Stimulated activated CD8-positive, alpha-beta memory T cell treated with anti-CD3 and anti-CD28 coated beads, Interleukin-12 subunit alpha, Interleukin-12 subunit beta, amount 100 ng/mL, for 24 hours (primary cell): Measurements from ENCODE around the gene BRSK2.
A peak's percentile ranks its signal among the peaks of the same experiment; 100 is the strongest.

ENCODE experiments used
- DNase-seq: peaks from one replicate; pipeline ENCODE4 v3.0.0-alpha.2; 2020; ENCODE audit errors: extremely low read depth

Gene BRSK2

DNA sequence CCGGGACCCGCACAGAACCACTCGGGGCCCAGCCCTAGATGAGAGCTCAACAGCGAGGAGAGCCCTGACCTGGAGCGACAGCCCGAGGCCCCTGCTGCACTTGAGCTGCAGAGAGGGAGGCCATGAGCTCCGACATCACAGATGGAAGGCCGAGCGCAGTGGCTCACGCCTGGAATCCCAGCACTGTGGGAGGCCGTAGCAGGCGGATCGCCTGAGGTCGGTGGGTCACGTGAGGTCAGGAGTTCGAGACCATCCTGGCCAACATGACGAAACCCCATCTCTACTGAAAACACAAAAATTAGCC is 13.8 kb upstream of the BRSK2 start:
- DNase-seq: no peak

DNA sequence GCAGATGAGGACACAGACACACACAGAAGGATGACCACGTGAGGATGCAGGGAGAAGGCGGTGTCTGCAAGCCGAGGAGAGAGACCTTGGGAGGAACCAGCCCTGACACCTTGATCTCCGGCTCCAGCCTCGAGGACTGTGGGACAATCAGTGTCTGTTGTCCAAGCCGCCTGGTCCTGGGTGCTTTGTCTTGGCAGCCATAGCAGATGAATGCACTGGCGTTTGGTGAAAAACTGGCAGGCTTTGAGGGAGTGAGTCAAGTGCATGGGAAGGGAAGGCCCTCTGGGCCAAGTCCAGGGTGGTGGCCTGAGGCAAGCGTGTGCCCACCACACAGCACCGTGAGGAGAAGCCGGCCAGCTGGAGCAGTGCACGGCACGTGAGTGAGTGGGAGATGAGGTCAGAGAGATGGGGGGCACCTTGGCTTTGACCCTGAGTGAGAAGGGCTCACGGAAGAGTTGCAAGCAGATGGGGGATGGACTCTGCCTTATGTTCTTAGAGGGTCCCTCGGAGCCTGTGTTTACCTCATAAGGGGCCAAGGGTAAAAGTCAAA is 12.4 kb upstream of the BRSK2 start:
- DNase-seq: no peak

DNA sequence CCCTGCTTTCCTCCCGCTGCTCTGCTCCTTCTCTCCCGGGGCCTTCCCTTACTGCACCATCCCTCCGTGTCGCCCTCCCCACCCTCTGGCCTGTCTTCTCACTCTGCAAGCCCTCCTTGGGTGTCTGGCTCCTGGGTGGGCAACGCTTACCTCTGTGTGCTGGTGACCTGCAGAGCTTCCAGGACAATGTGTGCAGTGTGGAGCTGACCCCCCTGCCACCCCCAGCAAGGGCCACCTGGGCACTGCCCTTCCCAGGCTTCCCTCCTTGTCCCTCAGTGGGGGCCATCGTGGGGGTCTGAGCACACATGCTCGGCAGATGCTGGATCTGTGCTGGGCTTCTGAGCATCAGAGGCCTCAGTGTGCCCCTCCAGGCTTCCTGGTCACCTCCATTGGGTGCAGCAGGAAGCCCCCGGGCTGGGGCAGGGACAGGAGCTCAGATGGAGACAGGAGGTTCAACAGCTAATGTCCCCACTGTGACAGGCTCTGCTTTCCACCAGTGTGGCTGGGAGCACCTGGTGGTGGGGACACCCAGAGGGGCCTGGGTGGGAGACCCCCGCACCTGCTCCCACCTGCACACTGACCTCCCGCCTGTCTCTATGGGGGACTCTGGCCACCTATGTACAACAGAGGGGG is 7.8 kb upstream of the BRSK2 start:
- no peak for DNase-seq

DNA sequence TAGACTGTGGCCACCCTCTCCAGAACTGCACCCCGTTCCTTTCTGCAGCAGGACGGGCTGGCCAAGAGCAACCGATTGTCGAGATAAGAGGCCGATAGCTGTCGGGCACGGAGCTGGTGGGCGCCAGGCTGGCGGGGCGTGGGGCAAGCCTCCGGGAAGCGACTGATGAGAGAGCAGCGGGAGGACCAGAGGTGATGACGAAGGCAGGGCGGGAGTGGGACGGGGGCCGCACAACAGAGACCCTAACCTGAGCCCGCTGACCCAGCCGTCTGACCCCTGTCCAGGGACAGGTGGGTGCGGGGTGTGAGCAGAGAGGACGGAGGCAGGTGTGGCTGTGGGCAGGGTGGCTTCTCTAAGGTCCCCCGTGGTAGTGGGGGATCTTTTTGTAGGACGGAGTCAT is 7.3 kb upstream of the BRSK2 start:
- no peak for DNase-seq

DNA sequence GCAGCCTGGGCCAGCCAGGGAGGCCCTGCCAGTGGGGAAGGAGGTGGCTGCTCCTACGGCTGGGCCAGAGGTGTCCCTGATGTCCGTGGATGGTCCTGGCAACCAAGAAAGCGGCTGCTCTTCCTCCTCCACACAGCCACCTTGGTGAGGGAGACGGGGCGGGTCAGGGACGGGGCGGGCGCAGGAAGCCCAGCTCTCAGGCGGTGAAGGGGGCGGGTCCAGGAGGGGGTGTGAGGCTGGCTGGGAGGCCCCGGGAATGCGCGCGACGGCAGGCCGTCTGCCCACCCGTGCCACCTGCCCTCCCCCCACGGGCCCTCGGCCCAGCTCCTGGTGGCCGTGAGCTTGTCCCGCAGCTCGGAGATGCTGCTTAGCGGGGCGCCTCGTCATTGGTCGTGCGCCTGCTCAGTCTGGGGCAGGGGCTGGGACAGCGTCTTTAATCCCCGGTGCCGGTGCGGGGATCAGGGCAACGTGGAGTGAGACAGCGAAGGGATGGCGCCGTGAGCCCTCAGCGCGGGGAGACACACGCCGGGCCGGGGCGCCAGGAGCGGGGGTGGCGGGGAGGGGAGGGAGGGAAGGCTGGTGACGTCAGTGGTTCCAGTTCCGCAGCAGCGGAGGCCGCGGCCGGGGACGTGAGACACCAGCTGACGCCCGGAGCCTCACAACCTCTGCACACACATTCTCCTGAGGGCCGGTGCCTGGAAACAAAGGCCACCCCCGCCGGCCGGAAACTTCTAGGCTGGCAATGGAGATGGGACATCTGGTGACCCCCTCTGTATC is 6.7 kb upstream of the BRSK2 start:
- DNase-seq: peak; percentile 53

DNA sequence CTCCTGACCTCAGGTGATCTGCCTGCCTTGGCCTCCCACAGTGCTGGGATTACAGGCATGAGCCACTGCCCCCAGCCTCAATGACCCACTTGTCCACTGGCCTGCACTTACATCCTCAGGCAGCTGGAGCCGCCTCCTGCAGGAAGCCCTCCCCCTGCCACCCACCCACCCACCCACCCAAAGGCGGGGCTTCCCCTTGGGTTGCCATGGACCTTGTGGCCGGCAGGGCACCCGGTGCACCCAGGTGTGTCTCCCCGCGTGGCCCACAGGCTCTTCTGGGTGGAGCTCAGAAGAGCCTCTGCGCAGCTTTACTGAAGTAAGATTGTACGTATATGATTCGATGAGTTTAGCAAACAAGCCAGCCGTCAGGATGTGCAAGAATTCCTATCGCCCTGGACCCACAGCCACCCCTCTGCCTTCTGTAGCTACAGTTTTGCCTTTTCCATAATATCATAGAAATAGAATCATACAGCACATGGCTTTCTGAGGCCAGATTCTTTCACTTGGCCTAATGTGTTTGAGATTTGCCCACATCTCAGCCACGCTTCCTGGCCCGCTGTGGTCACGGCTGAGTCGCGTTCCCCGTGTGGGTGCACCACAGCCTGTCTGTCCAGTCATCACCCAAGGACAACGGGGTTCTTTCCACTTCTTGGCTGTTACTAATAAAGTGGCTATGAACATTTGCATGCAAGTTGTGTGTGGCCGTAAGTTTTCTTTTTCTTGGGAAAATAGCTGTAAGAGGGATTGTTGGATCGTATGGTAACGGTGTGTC is 5.3 kb upstream of the BRSK2 start:
- DNase-seq: no peak

DNA sequence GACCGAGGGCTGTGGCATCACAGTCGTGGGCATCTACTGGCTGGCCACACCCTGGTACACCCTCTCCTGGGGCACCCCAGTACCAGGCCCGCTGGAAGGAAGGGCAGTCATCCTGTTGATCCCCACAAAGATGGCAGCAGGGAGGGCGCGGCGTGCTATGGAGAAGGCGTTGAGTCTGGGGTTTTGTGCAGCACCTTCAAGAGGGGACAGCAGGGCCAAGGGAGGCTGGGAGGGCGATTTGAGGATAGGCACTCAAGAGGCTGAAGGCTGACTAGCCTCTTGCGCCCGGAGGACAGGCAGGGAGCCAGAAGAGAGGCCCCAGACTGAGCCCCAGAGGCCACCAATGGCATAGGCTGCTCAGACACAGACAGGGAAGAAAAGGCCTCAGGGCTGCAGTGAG is 2.2 kb upstream of the BRSK2 start:
- DNase-seq: no peak

DNA sequence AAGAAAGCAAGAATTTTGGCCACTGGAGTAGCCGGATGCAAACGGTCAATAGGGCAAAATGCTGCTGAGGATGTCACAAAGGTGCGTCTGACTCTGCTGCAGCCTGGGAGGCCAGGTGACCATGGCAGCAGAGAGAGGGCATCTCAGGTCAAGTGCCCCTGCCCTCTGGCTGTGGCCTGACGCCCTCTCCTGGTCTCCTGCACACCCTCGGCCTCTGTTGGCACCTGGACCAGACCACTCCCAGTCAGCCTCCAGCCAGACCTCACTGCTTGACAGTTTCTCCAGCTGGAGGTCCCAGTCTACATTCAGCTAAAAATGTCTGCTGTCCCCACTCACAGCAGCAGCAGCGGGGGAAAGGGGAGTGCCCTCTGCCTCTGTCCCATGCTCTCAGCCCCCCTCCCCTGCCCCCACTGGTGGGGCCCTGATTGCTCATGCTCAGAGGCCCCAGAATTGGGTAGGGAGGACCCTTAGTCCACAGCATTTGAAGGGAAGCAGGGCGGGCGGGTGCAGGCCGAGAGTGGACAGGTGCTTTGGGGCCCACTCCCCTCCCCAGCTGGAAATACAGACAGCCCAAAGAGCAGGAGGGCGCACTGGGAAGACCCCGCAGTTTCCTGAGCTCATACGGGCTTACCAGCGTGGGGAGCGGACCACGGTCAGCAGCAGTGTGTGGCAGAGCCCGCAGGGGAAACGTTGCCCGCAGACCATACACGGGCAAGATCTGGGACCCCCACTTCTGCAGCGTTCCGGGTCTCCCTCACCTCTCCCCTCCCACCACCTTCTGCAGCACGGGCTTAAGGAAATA is 1.6 kb upstream of the BRSK2 start:
- DNase-seq: no peak

DNA sequence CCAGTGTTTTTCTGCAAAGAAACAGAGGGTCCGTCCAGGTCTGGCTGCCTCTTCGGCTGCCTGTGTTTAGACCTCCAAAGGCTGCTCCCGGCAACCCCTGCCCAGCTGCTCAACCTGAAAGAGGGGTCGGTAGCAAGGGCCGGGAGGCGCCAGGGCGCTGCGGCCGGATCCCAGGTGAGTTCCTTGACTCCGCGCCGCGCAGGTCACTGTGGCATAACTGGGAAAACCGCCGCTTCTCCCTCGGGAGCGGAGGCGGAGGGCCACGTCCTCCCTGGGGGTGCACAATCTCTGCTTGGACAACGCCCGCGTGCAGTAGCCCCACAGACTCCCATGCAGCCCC is 1.0 kb upstream of the BRSK2 start:
- no peak for DNase-seq

DNA sequence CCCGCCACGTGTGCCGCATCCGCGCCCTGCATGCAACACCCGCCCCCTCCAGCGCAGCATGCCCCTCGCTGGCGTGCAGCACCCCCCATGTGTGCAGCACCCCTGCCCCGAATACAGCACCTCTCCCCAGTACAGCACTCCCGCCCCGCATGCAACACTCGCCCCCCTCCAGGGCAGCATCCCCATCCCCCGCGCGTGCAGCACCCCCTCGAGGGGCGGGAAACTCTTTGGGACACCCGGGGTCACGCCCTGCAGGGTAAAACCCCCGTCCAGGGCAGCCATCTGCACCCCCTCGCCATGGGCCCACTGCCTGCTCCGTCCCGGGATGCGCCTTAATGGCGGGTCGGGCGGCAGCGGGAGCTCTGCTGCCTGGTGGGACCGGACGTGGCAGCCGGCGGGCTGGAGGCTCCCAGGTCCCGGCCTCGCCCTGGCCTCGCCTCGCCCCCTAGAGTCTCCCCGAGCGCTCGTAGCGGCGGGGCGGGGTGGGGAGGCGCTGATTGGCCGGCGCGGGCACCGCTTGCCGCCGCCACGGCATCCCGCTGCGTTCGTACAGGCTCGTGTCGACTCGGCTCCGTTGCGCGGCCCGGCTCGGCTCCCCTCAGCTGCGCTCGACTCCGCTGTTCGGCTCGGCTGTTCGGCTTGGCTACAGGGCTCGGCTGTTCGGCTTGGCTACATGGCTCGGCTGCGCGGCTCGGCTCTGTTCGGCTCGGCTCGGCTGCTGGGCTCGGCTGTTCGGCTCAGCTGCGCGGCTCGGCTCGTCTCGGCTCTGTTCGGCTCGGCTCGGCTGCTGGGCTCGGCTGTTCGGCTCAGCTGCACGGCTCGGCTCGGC is 417 bp upstream of the BRSK2 start:
- peak; percentile 91 for DNase-seq

DNA sequence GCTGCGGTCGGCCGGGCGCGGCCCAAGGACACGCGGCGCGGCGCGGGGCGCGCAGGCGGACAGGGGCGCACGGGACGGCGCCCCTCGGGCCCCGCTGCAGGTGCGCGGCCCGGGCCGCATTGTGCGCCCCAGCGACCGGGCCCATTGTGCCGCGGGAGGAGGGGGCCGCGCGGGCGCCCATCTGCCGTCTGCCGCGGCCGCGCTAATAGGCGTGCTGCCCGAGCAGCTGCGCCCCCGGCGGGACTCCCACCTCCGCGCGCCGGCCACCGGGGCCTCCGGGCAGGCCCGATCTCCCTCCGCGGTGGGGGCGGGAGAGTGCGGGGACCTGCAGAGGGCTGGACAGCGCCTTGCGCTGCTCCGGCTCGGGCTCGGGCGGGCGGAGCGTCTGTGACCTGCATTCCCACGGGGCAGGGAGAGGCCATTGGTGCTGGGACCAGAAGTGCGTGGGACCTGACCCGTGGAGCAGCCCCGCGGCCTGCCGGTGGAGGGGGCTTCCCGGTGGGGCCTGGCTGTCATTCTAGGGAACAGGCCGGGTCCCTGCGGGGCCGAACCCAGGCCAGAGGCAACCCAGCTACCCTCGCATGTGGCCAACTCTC is 933 bp downstream of the BRSK2 start:
- no peak for DNase-seq

DNA sequence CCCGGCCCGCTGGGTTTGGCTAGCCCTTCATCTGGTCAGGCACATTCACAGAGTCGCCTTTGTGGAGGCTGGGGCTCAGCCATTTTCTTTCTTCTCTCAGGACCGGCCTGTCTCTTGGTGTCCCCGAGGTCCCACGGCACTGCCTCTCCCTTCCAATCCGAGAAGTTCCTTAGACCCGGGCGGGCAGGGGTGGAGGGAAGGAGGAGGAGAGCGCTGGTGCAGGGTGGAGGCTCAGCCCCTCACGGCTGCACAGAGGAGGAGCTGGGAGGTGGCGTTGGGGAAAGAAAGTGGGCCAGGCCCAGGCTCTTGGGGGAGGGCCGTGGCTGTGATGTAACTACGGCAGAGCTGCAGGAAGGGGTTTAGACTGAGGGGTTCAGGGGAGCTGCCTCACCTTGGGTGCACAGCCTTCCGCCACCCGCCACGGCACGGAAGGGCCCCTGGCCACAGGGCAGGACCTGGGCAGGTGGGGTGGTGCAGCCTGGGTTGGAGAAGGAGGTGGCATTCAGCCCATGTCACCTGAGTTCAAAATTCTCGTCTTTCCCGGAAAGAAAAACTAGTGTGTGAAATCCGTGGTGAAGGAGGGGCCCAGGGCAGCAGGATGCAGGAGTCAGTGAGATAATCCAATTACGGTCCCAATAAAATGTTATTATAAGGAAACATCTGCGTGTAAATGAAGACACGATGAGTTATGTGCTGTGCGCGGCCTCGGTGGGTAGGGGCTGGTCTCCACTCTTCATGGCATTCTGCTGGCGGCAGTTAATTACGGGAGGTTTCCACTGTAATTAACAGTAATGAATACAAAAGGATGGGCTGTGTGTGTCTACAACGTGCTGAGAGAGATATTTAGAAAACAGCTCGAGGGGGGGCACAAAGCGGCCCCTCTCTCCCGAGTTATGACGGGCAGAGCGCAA is 1.7 kb downstream of the BRSK2 start:
- no peak for DNase-seq

DNA sequence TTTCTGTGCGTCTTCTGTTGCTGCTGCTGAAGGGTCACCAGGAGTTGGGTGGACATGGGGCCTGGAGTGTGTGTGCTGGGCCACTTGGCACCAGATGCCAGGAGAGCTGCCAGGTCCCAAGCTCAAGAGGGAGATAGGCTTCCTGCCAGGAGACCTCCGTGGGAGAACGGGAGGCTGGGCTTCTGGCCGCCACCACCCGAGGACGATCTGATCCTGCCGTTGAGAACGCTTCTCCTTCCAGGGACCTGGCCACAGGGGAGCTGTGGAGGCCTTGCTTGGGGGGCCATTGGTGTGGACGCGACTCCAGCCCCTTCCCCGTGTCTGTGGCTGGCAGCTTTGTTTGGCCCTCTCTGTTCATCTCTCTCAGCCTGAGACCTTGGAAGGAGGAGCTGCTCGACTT is 2.4 kb downstream of the BRSK2 start:
- no peak for DNase-seq

DNA sequence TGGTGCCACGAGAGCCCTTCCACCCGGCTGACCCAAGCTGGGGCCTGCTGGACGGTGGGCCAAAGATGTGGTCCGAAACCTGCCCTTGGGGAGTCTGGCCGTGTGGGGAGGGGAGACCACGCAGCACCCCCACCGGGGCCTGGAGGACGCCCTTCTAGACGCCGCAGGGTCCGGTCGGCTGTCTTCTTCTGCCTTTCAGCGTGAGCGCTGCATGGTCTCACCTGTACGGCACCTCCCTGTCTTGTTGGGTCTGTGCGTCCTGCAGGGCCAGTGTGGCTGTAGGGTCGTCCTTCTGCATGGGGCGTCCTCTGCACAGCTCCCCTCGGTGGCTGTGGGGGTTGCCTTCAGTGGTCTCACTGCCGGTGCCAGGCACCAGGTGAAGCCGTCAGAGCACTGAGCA is 2.8 kb downstream of the BRSK2 start:
- no peak for DNase-seq

DNA sequence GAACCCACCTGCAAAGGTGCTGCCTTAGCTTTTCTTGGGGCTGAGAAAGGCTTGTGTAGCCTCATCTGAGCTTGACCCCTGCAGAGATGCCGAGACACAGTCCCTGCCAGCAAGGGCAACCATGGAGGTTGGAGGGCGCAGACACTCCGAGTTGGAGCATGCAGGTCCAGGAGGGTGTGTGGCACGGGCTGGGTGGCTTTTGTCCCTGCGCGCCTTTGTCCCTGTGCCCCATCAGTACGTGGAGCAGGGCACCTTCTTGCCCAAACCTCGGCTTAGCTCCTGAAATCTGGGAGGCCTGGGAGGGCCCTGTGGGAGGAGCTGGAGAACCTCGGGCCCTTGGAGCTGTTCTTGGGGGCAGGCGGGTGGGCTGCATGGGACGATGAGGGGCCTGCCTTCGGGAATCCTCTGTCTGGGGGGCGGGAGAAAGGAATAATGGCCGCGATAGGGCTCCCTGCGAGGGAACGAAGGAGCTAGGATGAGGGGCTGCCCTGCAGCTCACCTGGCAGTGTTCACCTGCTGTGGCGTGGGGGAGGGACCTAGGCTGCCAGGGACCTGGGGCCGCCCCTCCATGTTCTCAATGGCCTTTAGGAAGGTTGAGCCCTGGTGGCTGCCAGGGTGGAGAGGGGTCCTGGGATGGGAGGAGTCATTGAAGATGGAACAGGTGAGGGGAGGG is 3.4 kb downstream of the BRSK2 start:
- no peak for DNase-seq

DNA sequence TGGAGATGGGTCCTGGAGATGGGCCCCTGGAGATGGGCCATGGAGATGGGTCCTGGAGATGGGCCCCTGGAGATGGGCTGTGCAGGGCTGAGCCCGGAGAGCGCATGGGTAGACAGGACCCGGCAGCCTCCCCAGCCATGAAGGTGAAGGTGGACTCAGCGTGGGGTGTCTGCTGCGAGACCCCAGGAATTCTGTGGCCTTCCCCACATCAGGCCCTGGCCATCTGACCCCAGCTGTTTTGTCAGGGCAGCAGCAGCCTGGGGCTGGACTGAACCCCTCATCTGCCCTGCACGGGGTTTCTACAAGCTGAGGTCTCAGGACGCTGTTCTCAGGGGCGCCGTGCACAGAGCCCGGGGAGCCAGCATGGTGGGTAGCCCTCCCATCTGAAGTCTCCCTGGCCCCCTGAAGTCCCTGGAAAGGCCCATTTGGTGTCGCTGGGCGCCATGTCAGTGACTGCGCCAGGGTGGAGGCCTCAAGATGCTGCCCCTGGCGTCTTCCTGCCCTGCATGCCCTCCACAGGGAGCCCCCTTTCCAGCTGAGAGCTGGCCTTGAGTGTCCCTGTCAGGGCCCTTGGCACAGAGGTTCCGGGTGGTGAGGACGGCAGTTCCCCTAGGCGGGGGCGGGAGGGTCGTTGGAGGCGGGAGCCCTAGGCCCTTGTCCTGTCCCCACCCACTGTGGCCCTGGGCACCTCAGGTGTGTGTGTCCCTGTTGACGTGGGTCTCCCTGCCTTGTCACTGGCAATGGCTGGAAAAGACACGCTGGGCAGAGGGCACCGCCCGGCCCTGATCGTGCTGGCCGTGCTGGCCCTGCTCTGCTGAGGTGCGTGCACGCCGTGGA is 5.4 kb downstream of the BRSK2 start:
- no peak for DNase-seq

DNA sequence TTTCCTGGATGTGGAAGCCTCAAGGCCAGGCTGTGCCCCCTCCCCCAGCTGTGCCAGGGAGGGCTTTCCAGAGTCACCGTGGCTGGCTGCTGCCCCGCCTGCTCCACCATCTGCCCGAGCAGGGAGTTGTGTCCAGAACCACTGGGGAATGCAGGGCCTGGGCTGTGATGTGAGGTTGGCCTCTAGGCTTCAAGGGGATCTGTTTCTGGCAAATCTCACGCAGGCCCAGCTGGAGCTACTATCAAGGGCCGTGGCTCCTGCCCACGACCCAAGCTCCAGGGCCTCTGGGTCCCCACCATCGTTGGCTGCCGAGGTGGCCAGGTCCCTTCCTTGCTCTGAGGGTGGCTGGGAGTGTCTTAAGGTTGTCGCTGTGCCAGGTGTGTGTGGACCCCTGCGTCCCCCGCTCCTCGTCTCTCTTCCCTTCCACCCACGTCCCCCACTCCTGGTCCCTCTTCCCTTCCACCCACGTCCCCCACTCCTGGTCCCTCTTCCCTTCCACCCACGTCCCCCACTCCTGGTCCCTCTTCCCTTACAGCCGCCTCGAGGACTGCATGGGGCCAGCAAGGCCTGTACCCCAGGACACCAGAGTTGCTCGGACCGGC is 6.1 kb downstream of the BRSK2 start:
- DNase-seq: no peak

DNA sequence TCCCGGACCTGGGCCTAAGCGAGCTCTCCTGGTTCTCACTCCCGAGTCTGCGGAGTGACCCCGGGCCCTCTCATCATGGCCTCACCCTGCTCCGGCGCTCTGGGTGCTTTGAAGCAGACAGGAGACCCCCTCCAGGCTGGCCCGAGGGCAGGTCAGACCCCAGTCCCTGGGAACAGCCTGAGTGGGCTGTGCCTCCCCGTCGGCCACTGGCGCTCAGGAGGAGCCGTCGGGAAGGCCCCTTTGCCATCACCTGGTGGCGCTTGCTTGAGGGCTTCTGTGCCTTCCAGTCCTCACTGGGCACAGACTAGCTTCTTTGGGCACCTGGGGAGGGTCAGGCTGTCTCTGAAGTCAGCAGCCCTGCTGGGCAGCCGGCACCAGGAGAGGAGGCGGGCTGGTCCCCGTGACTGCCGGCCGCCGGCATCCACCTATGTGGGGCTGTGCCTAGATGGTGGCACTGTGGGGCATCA is 6.7 kb downstream of the BRSK2 start:
- no peak for DNase-seq
